HG03097 (cell line): ENCODE measurements around the gene SLC6A11.

ENCODE experiments used
- ATAC-seq: cut with Tn5 transposase; IDR thresholded peaks from one replicate; pipeline ENCODE4 v1.9.1; 2021; ENCODE audit not compliant: unreplicated experiment, low FRiP score

Gene SLC6A11

DNA sequence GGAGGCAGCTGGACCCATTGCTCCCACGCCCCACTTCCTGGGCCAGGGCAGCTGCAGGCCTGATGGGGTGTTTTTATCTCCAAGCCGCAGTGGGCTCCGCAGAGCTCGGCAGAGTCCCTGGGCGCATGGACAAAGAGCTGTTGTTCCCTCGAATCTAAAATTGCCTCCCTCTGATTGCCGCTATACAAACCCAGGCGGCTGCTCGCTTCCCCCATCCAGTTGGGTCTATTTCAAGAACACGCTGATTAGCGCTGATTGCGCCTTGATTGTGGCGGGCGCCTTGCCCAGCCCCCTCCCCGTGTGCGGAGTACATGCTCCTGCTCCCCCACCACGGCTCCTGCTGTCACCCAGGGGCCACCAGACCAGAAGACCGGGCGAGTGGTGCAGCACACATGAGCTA lies 133.2 kb downstream of the SLC6A11 start:
- ATAC-seq = no peak

DNA sequence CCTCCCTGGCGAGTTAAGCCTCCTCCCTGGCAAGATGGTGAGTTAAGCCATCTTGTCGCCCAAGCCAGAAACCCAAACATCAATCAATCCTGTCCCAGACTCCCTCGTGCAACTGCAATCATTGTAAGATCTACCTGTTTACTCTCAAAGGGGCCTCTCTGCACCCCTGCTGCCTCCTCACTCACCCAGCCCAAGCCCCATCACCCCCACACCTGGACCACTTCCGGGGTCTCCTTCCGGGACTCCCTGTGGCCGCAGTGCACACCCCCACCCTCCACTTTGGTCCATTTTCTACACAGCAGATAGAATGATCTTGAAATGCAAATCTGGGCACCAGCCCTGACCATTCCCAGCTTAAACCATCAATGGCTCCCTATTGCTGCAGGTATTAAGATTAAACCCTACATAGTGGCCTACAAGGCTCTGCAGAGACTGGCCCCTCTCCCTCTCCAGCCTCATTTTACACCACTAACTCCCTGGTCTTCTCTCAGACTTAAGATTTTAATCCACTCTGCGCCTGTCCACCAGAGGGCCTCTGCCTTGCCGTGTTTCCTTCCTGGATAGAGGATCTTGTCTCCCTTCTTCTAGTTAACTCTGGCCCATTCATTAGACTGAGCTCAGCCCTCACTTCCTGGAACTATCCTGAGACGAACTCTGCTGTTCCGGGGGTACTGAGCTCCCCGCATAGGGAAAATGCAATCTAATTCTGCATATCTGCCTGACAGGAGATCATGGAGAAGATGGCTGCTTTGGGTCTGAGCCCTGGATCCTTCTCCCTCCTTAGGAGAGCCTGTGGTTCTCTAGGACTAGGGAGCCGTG lies 134.7 kb downstream of the SLC6A11 start:
- no peak for ATAC-seq

DNA sequence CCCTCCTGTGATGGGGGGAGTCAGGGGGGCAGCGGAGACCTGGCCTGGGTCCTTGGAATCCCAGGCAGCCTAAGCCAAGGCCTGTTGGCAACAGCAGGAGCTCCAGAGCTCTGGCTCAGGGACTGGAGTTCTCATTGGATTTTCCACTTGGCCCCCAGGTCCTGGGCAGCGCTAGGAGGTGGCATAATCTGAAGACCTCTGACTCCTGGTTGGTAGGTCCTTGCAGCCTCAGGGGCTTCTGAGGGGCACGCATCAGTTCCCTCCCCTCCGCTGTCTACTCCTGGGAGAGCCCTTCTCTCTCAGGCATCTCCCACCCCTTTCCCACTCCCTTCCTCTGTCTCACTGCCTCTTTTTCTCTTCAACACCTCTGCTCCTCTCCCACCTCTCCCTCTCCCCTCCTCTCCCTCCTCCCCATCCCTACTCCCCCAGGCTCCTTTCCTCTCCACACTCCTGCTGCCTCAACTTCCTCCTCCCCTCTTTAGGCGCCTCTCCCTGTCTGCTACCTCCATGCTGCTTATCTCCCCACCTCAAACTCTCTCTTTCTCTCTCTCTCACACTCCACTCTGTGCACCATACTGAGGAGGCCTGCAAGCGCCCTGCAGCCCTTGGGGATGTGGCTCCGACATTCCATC lies 135.4 kb downstream of the SLC6A11 start:
- no peak for ATAC-seq

DNA sequence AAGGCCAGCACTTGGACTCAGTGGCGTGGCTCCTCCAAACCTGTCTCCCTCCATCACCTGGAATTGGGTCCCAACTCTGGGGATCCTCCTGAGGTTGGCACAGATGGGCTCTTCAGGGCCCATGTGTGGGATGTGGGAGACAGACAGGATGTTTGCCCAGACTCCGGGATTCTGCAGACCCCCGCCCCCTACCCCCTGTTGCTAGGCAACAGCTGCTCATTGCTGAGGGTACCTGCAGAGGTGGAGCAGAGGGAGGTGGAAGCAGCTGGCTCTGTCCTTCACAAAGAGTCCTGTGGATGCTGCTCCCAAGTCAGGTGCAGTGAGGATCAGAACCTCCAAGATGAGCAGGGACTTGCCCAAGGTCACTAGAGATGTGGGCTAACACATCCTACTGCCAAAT lies 136.5 kb downstream of the SLC6A11 start:
- no peak for ATAC-seq

DNA sequence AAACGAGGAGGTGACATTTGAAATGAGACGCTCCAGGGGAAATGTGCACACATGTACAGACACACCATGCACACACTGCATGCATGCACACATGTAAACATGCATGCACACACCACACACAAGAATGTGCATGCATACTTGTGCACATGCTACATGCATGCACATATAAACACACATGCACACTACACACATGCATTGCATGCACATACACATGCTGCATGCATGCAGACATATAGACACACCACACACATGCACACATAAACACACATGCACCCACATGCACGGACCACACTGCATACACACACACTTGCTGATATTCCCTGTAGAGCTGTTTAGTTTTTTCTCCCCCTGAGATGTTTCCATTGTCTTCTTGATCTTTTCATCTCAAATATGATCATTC lies 138.7 kb downstream of the SLC6A11 start:
- no peak for ATAC-seq

DNA sequence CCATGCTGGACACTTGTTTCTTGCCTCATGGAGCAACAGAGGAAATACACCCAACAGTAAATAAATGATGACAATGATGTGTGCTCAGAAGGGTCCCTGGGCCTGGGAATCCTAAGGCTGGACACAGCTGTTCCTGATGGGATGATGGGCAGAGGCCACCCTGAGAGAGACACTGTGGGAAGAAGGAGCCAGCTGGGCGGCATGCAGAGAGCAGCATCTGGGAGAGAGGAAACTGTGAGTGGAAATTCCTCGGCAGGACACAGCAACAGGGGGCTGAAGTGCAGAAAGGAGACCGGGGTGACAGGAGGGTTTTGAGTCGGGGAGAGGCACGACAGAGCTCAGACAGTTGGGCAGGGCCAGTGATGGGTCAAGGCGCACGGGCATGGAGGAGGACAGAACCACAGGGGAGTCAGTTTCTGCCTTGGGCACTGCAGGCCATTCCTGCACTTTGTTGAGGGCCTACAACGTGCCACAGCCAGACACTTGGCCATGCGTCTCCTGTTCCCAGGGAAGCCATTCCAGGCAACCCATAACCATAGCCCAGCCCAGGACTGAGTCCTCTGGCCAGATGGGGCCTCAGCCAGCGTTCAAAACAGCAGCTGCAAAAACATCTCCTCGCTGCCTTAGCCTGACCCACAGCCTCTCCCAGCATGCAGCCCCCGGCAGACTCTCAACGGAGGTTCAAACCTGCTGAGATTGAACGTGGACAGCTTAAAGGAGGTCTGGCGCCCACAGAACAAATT lies 139.9 kb downstream of the SLC6A11 start:
- ATAC-seq = no peak

DNA sequence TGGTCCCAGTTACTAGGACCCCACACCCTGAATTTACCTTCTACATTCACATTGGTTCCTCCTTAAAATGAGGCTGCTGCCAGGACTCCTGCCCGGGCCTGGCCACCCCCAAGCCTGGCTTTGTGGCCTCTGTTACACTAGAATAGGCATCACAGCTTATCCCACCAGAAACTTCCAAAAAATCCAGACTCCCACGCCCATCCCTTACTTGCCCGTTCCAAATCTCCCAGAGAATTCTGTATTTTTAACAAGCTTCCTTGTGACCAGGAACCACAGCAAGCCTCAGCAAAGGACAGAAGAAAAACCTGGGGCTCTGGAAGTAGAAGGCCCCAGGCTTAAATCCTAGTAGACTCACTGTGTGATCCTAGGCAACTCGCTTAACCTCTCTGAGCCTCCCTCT lies 140.5 kb downstream of the SLC6A11 start:
- no peak for ATAC-seq

DNA sequence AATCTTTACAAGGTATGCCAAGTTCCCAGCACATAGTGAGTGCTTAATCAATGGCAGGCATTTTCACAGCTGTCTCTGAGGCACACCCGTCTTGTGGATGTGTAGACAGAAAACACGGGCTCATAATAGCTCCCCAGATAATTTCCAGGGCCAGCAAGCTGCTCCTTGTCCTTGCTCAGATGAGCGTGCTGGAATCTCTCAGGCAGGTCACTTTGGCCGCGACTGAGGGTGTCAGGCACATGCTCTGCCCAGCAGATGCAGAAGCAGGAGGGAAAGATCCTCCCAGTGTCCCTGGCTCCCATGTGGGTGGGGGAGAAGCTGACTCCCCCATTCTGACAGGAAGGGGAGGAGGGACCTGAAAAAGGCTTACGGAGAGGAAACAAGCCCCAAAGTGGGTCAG lies 141.0 kb downstream of the SLC6A11 start:
- ATAC-seq = no peak

DNA sequence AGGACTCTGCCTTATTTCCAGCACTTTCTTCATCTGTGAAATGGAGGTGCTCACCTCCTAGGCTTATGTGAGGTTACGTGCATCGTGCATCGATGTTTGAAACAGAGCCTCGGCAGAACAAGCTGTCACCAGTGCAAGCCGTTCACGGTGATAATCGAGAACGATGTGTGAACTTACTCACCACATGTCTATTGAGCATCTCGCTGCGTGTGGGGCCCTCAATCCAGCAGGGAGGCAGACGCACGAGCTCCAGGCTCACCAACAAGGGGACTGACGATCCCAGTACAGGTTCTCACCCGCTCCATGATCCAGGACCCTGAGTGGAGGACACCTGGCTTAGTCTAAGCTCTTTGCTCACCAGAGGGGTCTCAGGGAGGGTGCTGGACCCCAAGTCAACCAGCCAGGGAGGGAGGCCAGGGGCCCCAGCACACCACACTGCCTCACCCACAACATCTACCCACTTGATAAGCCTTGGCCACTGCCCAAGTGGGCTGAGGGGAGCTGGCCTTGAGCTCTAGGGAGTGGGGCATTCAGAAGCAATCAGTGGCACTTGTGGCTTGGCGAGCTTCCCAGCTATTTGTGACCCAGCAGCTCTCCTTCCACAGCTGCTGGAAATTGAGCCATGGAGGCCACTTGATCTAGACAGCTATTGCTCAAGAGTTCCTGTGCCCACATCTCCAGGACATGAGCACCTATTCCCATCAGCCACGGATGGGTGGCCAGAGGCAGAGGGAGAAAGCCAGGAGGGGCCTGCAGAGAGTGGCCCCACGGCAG lies 142.1 kb downstream of the SLC6A11 start:
- no peak for ATAC-seq

DNA sequence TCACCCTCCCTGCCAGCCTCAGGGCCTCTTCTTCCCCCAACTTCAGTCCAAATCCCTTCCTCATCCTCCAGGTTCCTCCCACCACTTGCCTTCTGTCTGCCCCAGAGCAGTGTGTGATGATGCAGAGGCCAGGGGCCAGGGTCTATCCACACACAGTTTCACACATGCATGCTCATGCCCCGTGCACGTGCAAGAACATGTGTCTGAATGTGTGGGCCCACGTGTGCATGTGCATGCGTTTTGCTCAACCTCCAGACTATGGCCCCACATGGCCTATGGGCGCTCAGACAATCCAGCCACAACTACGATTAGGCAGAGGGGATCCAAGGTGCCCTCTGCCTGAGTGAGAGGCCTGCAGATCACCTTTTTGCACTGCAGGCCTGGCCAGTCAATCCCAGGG lies 144.2 kb downstream of the SLC6A11 start:
- ATAC-seq = no peak

DNA sequence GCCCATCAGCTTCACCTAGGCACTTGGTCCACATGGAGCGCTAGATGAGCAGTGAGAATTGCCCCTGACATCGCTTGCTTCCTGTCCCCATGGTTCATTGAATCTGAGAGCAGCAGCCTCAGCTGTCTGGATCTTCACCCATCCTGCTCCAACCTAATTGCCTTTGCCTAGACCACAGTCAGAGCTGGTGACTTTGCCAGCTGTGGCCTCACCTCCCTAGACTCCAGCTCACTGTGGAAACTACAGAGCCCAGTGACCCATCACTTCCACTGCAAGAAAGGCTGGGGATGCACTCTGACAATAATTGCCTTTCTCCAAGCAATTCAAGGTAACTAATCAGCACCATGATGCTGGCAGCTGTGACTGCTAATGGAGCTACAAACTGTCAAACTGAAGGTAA lies 145.9 kb downstream of the SLC6A11 start:
- no peak for ATAC-seq

DNA sequence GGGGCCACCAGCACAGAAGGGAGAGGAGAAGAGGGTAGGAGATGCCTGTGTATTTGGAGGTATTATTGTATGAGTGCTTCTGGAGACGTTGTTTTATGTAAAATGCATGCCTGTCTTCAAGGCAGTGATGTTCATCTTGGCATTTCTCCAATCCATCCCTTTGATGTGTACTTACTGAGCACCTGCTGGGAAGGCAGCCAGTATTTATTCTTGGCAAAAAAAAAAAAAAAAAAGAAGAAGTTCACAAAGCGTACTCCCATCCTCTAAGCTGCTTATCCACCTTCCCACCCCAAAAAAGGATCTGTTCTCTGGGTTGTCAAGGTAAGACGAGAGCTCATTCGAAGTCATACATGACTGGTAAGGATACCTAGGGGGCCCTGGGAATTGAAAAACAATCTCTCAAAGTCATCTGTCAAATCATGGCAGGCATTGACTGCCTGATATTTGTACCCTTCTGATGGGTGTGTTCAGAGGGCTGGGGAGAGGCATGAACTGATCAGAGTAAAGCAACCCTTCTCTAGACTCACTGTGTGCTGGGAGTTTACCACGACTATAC lies 146.5 kb downstream of the SLC6A11 start:
- no peak for ATAC-seq

DNA sequence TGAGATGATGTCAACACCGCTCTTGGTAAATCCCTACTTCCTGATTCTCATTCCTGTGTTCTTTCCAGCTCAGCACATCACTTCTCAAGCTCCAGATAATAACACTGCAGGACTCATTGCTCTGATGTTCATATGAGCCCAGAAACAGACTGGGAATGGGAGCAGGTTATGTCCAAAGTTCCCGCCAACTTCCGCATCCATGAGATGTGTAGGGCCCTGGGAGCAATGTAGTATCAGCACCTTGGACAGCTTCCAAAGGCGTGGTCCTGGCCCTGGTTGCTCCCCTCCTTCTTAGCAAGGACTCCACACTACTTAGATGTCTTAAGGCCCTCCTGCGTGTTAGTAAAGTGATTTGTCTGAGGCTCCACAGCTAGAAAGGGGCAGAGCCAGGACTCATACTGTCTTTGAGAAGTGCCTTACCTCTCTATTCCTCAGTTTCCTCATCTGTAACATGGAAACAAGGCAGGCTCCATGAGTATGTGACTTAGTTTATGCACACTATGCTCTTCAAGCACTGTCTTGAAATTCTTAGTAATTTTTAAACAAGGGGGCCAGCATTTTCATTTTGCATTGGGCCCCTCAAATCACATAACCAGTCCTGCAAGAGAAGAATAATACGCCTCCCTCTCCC lies 148.6 kb downstream of the SLC6A11 start:
- ATAC-seq = no peak

DNA sequence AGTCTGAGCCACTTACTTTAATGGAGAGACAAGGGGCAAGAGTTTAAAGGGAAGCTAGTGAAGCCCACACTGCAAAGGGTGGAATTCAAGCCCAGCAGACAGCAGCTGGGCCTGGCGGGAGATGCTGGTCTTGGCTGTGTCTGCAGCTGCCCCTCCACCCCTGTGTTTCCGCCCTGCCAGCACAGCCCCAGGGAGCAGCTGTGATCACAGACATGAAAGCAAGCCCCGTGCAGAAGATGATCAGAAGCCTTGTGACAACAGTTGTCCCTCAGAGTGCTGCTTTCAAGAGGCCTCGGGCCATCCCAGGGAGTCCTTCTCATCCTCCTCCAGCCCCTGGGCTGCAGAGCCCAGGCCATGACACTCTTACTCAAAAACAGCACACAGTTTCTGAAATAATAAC lies 152.4 kb downstream of the SLC6A11 start:
- ATAC-seq = no peak

DNA sequence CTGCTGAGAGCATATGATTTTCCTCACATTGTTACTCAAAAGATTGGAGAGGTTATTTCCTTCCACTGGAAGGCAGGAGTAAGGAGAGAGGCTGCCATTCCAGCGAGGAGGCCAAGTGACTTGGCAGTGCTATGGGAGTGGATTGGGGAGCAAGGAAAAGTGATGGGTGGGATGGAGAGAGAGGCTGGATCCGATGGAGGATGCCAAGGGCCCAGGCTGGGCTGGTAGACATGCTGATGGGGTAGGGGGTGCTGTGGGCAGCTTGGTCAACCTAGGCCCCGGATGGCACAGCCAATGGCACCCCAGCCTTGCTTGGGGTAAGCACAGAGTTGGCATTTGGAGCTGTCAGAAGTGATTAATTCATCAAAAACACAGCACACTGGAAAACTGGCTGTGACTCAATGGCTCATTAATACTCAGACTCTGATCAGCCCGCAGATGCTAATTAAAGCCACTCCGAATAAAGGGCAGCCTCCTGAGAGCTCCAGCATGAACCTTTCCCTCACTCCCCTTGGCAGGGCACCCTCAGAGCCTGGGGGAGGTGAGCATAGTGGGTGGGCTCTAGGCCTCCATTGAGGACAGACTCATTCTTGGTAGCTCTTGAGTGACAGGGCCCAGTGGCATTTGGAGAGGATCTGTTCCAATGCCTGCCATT lies 154.4 kb downstream of the SLC6A11 start:
- no peak for ATAC-seq

DNA sequence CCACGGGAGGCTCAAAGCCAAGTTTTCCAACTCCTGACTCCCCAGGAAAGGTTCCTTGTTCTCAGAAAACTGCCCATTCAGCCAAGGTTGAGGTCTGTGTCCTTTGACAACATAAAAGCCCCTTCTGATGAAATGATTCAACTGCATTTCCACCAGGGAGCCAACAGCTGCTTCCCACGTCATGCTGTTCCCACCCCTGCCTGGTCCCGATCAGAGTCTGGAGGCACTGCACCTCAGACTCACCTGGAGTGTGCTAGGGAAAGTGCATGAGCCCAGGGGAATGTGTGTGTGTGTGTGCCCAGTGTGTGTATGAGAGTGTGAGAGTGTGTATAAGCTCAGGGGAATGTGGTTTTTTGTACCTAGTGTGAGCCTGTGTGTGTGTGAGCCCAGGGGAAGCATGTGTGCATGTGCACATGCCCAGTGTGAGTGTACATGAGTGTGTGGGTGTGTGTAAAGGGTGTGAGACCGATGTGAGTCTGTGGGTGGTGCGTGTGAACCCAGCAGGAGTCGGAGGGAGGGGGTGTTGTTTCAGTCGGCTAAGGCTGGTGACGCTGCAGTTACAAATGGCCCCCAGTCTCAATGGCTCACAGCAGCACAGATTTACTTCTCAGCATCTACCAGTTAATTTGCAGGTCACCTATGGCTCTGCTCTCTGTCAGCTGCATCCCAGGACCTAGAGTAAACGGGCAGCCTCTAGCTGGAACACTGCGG lies 156.2 kb downstream of the SLC6A11 start:
- ATAC-seq = no peak

DNA sequence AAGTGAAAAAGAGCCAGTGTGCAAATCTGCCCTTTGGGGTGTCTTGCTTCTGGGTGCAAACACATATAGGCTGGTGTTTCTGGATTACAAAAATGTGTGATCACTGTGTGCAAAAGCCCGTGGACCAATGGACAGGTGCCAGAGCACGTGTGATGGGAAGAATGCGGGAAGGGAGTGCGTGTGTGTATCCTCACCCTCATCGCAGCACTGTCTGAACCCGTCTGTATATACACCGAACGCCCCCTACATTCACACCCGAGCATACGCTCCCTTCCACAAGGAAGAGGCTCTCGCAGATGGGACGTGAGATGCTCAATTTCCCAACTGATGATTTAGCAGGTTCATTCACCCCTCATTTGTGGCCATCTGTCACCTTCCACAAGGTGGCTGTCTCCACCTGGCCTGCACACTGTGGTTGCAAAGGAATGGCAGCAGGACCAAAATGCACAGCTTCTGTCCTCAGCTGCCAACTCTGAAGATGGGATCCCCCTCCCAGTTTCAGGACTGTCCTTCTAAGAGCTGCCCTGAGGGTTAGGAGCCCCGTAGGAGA lies 157.1 kb downstream of the SLC6A11 start:
- no peak for ATAC-seq

DNA sequence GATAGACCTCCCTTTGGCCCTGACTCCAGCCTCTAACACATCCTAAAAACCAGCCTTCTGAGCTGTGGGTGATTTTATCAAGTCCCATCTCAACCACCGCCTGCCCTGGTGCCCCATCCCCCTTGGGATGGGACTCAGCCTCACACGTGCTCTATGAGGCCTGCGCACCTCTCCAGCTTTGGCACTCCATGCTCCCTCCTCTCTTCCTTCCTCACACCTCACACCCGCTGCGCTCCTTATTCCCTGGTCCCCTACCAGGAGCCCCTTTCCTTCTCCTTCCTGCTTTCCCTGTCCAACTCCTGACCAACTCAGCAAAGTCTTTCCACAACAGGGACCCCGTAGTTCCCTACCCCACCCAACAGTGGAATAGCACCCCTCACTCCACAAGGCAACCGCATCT lies 158.1 kb downstream of the SLC6A11 start:
- no peak for ATAC-seq
